ENCODE results near the gene FOXD1.

FOXD1 gene

DNA sequence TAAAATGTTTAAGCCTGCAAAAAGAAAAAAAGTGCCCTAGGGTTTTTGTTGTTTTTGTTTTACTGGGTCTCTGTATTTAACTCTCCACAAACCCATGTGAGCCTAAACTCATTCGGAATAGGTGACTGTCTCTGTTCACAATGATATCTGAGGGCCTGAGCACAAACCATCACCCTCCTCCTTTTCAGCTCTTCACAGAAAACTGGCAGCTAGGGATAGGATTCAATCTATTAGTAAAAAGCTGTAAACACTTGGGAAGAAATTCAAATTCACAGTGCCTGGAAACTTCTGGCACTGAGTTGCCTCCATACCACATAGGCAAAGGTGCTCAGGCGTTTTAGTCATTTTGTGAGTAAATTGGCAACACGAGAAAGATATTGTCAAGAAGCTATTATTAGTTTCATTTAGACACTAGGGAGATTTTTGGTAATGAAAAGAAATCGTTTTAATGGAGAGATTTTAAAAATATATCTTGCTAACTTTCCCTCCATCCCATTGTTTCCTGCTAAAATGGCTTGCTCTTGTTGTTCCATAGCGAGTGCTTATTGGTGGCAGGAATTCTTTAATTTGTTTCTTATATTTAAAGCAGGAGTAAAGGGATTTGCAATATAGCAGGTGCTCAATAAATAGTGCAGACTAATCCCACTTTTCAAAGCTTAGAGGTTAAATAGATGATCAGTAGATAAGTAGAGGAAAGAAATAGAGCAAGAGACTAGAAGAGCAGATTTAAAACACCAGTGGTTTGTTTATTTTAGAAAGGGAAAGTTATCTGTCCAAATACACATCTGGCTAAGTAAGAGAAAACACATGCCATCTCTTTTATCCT is 9.7 kb downstream of the FOXD1 start:
- no peak for ATAC-seq

DNA sequence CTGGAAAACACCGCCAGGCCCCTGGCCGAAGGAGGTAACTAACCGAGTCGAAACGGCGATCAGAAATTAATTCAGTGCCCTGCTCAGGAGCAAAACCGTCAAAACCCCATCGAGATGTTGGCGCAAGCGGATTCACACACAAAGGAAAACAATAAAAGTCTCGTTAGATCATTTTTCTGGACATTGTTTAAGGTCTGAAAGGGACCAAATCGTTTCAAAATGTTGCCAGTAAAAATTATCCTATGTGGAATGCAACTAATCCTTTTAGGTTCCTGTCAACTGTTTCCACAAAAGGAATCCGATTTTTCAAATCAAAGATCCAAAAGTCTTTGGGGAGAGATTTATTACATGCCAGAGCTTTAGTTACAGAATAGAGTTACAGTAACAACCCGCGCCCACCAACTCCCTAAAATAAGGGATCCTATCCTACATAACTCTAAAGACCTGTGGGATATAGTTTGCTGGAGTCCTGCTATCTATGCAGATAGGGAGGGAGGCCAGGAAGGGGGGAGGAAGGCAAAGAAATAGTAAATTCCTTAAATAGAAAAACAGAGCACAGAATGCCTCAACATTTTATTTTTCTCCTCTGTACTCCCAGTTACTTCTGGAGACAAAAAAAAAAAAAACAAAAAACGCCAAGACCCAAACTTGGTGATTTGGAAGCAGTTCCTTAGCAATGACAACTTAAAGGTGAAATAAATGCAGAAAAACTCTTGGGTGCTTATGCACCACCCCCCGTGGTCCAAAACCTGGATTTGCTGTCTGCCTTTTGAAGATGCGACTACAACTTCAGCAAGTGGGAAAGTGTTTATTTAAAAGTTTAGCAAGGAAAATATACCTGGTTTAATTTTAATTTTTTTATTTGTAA is 10.6 kb downstream of the FOXD1 start:
- no peak for ATAC-seq

DNA sequence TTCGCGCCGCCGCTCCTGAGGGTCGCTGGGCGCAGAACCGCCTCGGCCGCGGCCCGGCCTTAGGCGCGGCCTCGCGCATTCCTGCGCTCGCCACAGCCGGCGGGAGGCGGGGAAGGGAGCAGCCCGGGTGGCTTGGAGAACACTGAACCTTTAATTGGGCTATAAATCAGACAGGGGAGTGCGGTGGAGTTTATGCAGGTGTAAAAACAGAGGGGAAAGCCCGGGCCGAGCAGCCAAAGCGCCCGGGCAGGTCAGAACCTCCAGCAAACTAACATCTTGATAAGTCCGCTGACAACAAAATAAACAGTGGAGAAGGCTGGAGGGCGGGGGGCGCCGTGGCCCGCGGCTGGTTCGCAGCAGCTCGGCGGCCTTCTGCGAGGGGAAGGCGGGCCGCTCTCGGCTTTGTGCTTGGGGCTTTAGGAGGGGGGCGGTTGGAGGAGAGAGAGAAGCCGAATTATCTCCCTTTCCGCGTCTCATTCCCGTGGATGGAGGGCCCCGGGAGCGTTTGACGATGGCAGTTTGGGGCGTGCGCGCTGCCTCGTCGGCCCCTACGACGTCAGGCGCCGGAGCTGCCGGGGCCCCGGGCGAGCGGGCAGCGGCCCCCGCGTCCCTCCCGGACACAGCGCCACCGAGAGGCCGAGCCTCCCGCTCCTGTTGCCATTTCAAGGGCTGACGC is 11.3 kb downstream of the FOXD1 start:
- ATAC-seq = no peak

DNA sequence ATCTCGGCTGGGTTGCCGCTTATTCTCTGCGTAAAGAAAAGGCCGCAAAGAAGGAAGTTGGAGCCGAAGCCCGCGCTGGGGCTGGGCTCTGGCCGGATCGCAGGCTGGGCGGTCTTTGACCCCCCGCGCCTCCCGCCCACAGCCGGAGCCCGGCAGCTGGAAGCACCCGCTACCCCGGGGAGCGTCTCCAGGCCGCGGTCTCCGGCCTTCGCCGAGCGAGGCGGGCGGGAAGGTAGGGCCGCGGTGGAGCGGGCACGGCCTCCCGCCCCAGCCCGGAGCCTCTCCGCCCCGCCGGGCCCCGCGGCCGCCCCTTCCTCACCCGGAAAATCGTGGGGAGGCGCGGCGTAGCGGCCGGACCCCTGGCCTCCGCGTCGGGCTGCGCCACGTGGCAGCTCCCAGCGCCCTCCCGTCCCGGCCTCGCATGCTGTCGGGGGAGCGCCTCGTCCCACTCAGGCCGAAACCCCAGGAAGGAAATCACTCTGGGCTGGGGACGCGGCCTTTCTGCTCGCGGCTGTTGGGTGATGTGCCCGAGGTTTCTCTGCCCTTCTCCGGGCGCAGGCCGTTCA is 12.0 kb downstream of the FOXD1 start:
- ATAC-seq = no peak

DNA sequence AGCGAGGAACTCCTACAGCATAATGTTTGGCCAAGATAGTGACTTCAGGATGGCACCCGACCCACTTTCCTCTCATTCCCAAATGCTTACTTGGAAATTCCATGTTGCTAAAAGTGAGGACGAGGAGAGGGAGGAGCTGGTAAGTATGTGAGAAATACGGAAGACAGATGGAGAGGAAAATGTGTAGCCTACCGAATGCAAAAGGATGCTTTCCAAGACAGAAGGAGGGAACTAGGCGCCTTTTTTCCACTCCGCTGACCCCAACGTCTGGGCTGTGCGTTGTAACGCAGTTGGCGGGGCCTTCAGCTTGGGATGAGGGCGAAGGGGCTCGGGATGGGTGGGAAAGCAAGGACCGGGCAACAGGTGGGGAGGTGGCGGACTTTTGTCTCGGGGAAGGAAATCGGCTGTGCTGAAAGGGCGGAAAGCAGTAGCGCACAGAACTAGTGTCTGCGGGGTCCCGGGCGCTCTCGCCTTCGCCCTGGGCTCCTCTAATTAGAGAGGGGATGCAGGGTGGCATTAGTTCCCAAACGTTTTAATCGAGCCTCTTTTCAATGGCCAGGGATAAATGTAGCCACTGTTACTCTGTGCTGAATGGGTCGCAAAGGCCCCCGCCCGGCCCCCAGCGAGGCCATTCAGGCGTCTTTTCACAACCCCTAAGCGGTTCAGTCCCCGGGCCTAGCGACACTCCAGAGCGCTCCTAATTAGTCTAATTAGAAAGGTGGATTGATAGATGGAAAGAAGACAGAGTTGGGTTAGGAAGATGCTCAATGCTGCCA is 12.6 kb downstream of the FOXD1 start:
- no peak for ATAC-seq

DNA sequence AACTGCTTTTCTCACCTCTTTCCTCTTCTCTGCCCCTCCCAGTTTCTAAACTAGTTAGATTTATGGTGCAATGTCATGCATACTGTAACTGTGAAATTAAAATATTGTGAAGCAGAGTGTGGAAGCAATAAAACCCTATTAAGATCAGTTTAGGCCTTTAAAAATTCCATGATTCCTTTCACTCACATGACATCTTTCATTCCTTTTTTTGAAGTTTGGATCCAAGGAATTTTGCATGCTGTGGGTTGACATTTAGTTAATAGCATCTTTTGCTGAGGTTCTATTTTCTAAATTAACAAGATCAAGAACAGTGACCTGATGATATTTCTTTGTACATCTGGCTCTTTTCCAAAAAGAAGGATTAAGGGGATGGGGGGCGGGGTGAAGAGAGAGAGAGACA is 13.7 kb downstream of the FOXD1 start:
- no peak for ATAC-seq

DNA sequence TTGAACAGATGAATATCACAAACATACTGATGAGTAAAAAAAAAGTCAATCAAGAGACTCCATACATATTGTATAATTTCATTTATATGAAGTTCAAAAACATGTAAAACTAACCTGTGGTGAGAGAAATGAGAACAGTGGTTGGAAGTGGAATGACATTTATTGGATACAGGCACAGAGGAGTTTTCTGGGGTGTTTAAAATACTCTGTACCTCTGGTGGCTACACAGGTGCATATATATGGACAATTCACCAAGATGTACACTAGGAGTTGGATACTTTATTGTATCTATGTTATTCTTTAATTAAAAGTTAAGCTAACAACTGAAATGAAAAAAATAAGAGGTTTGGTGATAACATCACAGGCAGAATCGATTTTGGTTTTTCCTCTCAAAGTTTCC is 14.1 kb downstream of the FOXD1 start:
- no peak for ATAC-seq

DNA sequence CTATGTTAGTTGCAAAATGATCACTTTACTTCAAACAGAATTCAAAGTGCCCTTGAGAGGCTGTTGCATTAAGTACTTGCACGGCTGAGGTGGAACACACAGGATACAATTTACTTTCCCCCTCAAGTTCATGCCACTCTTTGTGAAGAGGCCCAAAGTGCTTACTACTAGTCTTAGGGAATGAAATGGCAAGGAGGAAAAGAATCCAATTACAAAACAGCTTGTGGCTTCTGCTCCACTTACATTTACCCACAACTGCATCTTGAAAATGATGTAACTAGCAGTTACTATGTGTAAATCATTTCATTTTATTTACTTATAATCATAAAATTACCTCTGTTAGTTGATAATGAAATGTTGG is 14.6 kb downstream of the FOXD1 start:
- ATAC-seq = no peak

DNA sequence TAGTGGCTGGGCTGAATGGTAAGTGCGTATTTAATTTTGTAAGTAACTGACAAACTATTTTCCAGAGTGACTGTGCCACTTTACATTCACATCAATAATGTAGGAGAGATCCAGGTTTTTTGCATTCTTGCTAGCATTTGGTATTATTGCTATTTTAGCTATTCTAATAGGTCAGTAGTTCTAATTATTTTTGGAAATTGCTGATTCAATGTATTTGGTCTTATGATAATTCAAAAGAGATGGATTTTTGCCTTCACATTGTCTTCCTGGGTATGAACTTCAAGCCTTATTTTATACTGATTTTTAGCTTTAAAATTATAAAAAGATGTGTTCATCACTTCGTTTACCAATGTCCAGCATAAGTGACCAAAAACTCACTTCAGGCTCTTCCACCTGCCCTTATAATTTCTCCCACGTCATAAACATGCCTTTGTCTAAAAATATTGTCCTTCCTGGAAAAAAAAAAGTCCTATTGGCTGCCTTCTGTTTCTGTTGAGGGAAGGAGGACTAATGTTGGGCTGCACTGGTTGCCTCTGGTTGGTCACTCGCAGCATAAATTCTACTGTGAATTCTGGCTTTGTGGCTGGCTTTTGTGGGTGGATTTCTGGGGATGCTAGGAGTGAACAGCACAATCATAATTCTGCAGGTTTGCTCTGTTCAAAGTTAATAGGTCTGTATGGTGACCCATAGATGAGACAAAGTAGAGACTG is 15.2 kb downstream of the FOXD1 start:
- no peak for ATAC-seq

DNA sequence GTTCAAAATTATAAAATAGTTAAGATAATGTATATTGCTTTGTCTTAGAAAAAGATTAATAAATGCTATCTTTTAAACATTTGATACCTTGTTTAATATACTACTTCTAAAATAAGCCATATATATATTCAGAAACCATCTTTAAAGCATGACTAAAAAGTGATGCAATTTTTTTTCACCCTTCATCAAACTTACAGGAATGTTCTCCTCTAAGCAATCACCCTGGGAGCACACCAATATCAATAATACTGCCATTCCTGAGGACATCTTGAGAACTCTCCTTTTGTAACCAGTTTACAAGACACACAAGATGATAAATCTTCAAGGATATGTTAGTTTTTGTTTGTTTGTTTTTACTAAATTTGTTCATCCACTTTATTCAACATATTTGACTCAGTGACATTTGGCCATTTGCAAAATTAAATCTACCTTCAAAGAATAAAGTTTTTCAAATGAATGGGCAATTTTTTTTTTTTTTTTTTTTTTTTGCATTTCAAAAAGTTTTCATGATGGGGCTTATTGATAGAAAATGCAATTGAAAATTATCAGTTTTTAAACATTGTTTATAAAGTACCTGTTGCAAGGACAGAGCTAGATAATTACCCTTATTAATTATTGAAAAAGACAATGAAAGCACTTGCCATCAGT is 17.2 kb downstream of the FOXD1 start:
- no peak for ATAC-seq

DNA sequence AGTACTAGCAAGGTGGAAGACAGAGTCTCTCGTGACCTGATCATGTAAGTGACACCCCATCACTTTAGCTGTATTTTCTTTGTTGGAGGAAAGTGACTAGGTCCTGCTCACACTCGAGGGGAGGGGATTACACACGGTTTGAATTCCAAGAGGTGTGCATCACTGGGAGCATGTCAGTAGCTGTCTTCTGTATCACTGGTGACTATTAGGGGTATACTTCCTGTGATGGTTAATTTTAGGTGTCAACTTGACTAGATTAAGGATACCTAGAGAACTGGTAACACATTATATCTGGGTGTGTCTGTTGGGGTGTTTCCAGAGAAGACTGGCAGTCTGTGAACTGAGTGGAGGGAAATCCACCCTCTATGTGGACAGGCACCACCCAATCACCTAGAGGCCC is 22.5 kb downstream of the FOXD1 start:
- no peak for ATAC-seq

DNA sequence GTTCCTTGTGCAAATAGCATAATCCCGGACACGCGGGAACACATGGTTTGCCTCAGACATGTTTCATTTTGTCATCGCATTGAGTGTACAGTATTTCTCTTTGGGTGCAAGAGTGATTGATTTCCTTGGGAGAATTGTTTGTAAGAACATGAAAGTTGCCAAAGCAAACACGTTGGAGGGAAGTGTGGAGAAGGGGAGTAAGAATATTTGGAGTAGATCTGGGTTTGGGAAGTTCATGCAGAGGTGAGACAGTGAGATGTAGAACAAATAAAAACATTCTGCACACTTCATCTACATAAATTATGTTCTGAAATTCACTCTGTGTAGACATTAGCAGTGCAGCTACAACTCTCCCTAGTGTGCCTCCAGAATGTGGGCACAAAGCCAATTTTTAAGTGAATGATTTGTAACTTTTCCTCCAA is 24.0 kb downstream of the FOXD1 start:
- ATAC-seq = no peak

DNA sequence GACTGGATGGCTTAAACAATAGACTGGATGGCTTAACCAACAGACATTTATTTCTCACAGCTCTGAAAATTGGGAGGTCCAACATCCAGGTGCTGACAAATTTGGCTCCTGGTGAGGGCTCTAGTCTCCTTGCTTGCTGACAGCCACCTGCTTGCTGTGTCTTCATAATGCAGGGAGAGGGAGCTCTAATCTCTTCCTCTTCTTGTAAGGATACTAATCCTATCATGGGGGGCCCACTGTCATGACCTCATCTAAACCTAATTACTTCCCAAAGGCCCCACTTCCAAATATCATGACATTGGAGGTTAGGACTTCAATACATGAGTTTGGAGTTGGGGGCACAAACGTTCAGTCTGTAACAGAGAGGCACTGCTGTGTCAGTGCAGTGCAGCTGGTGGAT is 26.4 kb downstream of the FOXD1 start:
- ATAC-seq = no peak

DNA sequence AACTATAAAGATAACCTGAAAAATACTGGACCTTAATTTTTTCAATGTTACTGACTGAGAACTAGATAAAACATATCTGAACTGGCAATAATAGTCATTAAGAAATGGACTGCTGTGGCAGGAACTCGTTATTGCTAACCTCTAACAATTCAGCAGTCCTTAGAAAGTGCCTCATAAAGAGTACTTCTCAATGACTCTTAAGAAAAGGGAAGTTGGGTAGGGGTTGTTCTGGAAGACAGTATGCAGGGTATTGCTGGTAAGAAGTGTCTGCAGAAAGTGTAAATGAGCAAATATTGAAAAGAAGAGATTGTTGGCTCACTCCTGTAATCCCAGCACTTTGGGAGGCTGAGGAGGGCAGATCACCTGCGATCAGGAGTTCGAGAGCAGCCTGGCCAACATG is 27.9 kb downstream of the FOXD1 start:
- no peak for ATAC-seq

DNA sequence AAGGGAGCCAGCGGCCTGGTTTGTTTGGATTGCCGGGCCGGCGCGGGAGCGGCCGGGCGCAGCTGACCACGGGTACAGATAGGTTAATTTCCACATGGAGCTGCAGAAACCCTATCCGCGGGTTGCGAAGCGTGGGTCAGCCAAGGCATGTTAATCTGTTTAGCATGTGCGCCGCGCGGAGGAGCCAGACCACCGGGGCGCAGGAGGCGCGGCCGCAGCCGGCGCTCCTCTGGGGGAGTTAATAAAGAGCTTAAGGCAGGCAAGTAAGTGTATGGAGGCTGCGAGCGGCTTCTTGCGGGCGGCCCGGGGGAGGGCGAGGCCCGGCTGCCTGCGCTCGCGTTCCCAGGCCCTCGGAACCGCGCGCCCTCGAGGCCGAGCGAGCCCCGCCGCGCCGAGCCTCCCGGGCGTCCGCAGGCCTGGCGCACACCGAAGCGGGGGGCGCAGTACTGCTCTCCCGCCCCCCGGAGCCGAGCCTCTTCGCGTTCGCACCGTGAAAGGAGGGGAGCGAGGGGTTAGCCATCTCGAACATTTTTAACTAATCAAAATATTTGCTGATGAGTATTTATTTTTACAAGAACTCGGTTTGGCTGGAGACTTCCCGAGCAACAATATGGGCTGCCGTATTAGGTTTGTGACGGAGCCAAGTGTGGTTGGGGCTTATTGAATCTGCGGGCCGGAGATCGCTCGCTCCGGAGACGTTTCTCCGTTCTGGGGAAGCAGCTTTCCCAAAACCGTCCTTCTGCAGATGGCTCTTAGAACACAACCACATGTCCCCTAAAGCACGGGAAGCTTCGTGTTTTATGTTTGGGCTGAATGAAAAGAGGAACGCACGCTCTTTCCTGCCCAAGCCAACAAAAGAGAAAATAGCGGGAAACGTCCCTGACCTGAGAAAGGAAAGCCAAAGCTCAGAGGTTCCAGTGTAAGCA is 28.8 kb downstream of the FOXD1 start:
- no peak for ATAC-seq

DNA sequence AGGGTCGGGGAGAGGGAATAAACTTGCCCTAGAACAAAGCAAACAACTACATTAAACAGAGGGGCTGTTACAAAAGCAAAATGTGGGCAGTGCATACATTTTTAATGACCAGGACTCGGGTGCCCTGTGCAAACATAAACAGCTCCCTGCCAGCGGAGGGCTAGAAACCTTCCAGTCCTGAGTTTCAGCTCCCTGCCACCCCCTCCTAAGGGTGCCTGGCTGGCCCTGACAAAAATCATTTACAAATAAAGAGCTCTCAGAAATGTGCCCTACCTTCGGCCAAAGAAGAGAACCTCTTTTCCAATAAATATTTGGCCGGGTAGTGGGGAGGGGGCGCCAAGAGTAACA is 29.5 kb downstream of the FOXD1 start:
- ATAC-seq = no peak

DNA sequence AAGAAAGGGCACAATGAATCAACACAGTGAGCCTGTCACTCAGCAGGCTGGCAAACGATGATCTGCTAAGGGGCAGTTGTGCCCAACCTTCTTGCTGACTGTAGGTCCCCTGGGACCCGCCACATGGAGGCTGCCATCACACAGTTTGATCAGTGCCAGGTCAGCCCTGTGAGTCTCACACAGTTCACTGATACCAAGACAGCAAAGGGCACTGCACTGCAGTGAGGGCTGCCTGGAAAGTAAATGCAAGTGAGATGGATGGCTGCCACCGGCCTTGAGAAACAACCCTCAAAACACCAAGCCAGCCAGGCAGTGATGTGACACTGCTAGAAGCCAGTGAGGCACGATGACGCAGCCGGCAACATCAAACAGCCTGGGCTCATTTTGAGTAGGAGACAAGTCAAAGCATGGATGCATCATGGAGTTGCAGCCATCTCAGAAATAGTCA is 30.3 kb downstream of the FOXD1 start:
- no peak for ATAC-seq

DNA sequence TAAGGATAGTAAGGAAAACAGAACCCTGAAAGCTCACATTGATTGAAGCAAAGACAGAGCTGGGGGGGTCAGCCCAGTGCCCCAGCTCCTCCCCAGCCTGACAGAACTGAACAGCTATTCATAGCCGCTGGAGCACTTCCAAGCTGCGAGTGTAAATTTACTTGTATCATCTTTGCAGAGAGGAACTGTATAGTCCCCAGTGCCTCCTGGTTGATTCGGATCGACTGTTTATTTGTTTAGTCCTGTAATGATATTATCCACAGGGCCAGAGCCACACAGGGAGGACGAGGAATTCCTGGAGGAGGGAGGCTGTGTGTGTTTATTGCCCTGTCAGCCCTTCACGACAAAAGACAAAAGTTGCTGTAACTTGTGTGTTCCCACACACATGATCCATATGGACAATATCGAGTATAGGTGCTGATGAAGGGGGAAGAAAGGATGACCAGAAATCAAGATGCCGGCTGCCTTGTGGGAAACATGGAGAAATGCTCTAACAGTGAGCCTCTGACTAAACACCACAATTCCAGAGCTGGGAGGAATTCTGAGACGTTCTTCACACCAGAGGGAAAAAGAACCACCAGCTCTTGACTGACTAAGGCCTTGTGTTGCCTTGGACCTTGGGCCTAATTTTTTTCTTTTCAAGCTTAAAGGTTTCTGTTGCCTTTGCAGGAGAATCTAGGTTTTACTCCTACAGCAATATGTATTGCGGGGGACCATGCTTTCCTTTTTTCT is 31.1 kb downstream of the FOXD1 start:
- no peak for ATAC-seq

DNA sequence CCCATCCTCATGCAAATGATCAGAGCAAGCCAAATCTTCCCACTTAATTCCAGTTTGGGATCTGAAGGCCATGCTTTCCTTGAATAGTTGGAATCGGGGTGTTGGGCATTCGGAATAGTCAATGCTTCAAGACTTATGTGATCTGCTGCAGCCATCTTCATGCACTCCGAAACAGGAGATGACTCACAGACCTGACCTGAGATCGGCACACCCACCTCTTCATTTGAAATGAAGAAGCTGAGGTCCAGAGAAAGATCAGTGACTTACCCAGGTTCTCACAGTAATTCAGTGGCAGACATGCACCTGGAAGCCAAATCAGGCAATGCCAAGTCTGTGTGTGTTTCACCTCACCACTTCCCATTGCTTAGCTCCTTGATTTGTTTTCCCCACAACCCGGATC is 33.0 kb downstream of the FOXD1 start:
- no peak for ATAC-seq

All from activated CD4-positive, CD25-positive, alpha-beta regulatory T cell treated with anti-CD3 and anti-CD28 coated beads, Interleukin-2, amount 50 U/mL, for 24 hours (primary cell).